Measurements from ENCODE around the gene NSMCE1.
"Not testable (repeated sequence)": the region's sequence is repeated elsewhere in the genome, so short reads cannot be mapped to it uniquely, and the experiment has no call there.

NSMCE1 gene

DNA sequence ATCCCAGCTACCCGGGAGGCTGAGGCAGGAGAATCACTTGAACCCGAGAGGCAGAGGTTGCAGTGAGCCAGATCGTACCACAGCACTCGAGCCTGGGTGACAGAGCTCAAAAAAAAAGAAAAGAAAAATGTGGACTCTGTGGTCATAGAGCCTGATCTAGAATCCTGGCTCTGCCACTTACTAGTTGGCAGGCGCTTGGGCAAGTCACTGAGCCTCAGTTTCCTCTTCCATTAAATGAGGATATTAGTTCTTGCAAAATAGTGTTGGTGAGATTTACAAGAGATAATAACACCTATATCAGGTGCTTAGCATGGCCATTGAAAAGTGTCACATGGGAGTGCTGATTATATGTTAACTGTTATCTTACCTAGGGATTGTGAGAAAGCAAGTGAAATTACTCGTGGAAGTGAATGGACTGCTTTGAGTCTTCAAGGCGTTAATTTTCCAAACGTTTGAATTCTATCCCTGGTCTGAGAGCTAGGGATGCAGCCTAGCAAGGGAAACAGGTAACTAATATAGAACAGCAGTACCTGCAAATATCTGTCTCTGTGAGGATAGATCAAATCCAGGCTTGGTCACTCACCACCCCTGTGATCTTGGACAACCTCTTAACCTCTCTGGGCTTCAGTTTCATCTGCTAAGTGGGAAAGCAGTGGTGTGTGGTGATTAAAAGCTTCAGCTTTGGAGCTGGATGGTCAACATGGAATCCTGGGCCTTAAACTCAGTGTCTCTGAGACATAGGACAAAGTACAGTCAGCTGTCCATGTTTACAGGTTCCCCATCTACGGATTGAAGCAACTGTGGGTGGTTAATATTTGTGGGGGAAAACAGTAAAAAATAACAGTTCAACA lies 953 bp upstream of the NSMCE1 start:
- no peak for DNase-seq

DNA sequence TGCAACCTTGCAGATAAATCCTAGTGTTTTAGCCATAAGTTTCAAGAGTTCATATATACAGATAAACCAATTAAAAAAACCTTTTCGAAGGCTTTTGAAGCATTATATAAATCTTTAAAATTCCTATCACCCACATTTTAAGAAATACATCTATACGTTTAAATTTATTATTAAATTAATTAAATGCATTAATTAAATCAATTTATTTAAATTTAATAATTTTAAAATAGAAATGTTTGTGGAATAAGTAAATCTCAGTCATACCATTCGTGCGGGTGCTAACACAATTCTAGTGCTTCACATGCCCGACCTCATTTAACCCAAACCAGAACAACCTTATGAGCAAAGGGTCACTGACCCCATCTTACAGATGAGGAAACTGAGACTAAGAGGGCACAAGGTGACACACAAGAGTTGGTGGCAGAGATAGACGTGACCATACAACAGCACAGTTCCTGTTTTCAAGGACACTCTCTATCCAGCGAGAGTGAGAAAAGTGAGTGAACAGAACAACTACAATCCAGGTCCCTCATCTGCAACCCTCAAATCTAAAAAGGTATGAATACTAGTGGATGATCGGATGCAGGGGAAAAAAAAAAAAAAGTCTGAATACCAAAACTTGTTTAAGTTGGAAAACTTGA lies 1.4 kb downstream of the NSMCE1 start:
- no peak for DNase-seq

- DNase-seq: no peak
Observed at GRCh38 chr16:27265982-27266381, 2.6 kb downstream of the NSMCE1 start.

DNA sequence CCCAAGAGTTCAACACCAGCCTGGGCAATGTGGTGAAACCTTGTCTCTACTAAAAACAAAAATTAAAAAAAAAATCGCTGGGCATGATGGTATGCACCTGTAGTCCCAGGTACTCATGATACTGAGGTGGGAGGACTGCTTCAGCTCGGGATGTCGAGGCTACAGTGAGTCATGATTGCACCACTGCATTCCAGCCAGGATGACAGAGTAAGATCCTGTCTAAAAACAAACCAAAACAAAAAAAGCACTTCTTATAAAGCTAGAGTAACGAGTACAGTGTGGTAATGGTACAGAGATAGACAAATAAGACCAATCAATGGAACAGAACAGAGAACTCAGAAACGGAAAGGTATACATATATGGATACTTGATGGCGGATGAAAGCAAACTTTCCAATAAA lies 4.4 kb downstream of the NSMCE1 start:
- DNase-seq: no peak

GRCh38 chr16:27262904-27263423 lies 5.6 kb downstream of the NSMCE1 start:
- DNase-seq: not testable (repeated sequence)

DNA sequence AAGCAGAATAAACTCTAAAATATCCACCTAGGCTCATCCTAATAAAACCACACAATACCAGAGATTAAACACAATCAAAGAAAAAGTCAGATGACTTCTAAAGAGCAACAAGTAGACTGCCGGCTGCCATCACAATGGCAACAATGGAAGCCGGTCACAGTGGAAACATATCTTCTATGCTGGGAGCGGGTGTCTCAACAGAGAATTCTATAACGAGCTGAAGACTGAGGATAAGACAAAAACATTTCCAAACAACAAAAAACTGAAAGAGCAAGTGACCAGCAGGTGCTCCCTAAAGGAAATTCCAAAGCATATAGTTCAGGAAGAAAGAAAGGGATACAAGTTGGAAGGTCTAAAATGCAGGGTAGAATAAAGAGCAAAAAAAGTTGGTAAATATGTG lies 8.9 kb downstream of the NSMCE1 start:
- no peak for DNase-seq

- no peak for DNase-seq
Observed at GRCh38 chr16:27258241-27258734, 10.3 kb downstream of the NSMCE1 start.

- no peak for DNase-seq
Observed at GRCh38 chr16:27257271-27257670, 11.3 kb downstream of the NSMCE1 start.

DNA sequence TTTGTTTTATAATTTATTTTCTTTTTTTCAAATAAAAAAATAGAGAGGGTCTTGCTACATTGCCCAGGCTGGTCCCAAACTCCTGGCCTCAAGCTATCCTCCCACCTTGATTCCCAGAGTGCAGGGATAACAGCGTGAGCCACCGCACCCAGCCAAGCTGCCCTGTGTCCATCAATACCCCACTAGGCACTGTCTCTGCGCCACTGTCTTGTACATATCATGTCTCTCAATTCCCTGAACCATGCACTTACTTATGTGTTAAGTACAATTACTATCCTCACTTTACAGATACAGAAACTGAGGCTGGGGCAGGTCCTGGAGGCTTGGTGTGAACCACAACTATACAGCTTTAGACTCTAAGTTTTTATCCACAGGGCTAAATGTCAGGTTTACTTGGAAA lies 11.7 kb downstream of the NSMCE1 start:
- no peak for DNase-seq

DNA sequence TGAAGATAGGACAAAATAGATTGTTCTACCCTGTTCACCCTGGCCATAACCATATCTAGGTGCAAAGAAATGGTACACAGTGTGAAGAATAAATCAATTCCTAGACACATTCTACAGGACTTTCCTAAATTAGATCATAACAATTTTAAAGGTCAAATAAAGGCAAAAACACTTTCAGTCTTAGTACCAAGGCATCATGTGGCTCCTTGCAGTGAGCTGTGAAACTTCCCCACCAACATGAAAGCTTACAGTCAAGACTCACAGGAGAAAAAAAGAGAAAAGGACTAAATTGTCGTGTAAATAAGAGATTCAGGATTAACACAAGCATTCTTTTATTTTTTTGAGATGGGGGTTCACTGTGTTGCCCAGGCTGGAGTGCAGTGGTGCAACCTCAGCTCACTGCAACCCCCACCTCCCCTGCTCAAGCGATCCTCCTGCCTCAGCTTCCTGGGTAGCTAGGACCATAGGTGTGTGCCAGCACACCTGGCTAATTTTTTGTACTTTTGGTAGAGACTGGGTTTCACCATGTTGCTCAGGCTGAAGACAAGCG lies 14.2 kb downstream of the NSMCE1 start:
- DNase-seq: no peak

DNA sequence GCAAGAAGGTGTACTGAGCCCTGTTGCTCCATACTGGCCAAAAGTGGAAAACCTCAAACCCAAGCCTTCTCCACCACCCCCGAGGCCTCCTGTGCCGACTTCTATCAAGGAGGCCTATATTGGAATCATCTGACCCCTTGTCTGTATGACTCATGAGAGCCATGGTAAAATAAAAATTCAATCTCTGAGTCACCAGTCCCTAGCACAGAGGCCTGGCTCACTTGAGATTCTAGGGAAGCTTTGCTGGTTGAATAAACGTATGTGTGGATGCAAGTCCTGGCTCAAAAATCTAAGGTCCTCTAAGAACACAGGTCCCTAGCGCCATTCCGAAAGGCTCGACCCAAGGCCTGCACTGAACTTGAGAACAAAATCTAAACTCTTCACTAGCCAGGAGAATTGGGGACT lies 15.0 kb downstream of the NSMCE1 start:
- DNase-seq: no peak

DNA sequence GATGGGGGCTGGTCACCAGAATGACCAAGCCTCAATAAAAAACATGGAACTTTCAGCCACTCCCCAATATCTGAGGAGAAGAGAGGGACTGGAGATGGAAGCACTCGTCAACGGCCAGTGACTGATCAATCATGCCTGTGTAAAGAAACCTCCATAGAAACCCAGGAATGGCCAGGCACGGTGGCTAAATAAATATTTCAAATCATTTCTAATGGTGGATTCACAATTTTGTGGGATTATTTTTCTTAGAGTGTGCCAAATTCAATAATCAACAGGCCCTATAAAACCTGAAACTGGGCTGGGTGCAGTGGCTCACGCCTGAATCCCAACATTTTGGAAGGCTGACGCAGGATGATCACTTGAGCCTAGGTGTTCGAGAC lies 16.4 kb downstream of the NSMCE1 start:
- no peak for DNase-seq

DNA sequence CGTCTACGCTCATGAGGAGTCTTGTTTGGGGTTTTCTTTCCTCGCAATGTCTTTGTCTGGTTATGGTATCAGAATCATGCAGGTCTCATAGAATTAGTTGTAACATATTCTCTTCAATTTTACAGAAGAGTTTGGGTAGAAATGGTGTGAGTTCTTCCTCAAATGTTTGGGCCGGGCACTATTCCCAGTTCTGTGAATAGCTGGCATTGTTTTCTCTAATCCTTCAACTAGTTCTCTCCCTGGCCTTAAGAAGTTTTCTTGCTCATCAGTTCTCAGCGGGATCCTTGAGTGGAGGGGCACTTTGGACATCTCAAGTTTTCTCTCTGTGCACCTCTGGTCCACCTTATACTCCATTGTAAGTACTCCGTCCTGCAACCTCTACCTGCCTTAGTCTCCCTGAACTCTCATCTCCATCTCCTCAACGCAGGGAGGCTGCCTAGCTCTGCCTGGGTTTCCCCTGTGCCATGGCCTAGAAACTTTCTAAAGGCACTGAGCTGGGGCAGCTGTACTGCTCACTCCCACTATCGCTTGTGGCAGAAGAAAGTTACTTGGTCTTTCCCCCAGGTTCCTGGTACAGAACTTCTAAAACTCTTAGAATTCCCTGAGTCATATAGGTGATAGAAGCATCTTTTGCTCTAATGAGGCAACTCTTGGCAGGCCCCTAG lies 16.9 kb downstream of the NSMCE1 start:
- no peak for DNase-seq

DNA sequence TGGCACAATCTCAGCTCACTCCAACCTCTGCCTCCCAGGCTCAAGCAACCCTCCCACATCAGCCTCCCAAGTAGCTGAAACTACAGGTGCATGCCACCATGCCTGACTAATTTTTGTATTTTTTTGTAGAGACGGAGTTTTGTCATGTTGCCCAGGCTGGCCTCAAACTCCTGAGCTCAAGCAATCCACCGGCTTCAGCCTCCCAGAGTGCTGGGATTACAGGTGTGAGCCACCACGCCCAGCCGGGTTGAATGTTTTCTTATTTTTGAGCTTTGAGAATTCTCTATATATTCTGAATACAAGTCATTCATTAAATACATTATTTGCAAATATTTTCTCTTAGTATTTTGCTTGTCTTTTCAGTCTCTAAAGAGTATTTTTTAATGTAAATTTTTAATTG lies 19.7 kb downstream of the NSMCE1 start:
- DNase-seq: not testable (repeated sequence)

DNA sequence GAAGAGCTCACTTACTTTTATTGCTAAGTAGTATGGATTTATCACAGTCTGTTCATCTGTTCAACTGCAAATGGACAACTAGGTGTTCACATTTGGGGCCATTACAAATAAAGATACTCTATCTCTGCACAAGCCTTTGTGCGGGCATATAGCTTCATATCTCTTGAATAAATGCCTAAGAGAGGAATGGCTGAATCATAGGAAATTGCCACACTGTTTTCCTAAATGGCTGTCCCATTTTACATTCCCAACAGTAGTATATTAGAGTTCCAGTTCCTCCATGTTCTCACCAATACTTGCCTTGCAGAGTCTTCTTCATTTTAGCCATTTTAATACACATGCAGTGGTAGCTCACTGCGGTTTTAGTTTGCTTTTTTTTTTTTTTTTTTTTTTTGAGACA lies 20.5 kb downstream of the NSMCE1 start:
- no peak for DNase-seq

- not testable (repeated sequence) for DNase-seq
Observed at GRCh38 chr16:27247076-27247475, 21.5 kb downstream of the NSMCE1 start.

DNA sequence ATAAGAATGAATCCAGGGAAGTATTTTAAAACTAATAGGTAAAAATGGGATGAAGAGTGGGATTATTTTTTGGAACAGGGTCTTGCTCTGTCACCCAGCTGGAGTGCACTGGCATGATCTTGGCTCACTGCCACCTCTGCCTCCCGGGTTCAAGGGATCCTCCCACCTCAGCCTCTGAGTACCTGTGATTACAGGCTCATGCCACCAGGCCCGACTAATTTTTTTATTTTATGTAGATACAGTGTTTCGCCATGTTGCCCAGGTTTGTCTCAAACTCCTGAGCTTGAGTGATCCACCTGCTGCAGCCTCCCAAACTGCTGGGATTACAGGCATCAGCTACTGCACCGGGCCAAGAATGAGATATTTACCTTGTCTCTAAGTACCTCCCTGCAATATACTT lies 22.1 kb downstream of the NSMCE1 start:
- DNase-seq: no peak

GRCh38 chr16:27245276-27246172 lies 23.0 kb downstream of the NSMCE1 start:
- no peak for DNase-seq

GRCh38 chr16:27244363-27244755 lies 24.2 kb downstream of the NSMCE1 start:
- DNase-seq: no peak

GRCh38 chr16:27243725-27244362 lies 24.7 kb downstream of the NSMCE1 start:
- DNase-seq: no peak

GRCh38 chr16:27242868-27243590 lies 25.5 kb downstream of the NSMCE1 start:
- DNase-seq: no peak
